VCaP (cell line): Measurements from ENCODE around the gene LIMD2.
A peak's percentile ranks its signal among the peaks of the same experiment; 100 is the strongest.

Experiments
- H3K27ac ChIP-seq: fragments of 450-650 bp; 2 replicates; pipeline ENCODE4 v1.5.1; 2017
- TF ChIP-seq, protein P1 (sequence below): fragments of 450-650 bp; conservative IDR thresholded peaks from 2 replicates; pipeline ENCODE4 v1.5.1; 2017; ENCODE audit warnings: mild to moderate bottlenecking, moderate library complexity

Gene LIMD2

GRCh38 chr17:63700528-63701455 is 867 bp upstream of the LIMD2 start:
- TF ChIP-seq, protein P1, sequence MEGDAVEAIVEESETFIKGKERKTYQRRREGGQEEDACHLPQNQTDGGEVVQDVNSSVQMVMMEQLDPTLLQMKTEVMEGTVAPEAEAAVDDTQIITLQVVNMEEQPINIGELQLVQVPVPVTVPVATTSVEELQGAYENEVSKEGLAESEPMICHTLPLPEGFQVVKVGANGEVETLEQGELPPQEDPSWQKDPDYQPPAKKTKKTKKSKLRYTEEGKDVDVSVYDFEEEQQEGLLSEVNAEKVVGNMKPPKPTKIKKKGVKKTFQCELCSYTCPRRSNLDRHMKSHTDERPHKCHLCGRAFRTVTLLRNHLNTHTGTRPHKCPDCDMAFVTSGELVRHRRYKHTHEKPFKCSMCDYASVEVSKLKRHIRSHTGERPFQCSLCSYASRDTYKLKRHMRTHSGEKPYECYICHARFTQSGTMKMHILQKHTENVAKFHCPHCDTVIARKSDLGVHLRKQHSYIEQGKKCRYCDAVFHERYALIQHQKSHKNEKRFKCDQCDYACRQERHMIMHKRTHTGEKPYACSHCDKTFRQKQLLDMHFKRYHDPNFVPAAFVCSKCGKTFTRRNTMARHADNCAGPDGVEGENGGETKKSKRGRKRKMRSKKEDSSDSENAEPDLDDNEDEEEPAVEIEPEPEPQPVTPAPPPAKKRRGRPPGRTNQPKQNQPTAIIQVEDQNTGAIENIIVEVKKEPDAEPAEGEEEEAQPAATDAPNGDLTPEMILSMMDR: peak; percentile 21; the same call in 1 of the 2 replicates
- peak overlapping the region; percentile 62; the same call in 1 of the 2 replicates for H3K27ac ChIP-seq

GRCh38 chr17:63698886-63699637 is 863 bp downstream of the LIMD2 start:
- H3K27ac ChIP-seq: peak overlapping the region; percentile 62; the same call in 1 of the 2 replicates
- TF ChIP-seq, protein P1: no peak

DNA sequence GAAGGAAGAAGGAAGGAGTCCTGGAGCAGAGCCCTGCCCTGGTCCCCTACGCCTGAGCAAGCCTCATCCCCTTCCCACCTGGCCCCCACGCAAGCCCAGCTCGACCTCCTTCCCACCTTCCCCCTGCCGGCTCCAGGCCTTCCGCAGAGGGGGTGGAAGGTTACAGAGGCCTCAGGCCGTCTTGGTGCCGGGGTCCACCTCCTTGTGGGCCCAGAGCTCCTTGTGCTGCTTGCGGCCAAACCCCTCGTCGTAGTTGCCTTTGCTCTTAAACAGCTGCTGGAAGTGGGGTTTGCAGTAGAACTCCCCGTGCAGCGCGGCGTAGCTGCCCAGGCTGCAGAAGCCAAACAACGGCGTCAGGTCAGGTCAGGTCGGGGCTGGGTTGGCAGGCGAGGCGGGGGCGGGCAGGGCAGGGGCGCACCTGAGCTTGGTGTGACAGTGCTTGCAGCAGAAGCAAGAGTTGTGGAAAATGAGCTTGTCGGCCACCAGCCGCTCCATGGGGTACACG is 1.5 kb downstream of the LIMD2 start:
- no peak overlapping the region for H3K27ac ChIP-seq
- TF ChIP-seq, protein P1: no peak

DNA sequence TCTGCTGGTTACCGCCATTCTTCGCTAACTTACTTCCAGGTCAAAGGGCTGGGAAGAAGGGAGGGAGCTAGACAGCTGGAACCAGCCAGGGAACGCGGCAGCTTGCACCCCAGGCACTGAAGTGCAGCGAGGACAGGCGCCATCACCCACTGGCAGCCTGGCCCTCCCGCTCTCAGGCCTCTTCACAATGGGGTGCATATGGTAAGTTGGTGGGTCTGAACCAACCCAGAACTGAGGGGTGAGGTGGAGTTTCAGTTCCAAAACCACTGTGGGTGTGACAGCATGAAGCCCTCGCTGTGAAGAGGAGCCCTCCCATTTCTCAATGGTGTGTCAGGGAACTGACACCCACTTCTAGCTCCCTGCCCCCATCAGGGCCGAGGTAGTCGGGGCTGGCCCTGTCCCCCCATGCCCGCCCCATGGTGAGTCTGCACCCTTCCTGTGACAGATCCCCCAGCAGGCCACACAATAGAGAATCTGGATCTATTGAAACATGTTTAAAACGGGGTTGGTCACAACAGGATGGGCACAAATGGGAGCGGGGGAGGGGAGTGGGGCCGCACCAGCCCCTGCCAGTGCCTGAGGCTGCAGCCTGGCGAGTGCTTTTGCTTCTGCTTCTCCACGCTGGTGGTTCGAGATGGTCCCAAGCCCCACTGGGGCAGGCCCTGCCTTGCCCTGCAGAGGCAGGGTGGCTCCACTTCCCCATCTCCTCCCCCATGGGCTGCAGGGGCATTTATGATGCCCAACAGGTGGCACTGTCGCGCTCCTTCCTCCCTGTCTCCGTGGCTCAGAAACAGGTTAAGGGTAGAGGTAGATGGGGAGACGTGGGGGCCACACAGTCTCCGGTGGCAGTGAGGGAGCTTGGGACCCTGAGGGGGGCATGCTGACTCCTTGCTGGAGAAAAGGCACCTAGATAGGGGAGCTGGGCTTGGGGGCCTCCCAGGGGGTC is 2.3 kb downstream of the LIMD2 start:
- TF ChIP-seq, protein P1: peak; percentile 77
- H3K27ac ChIP-seq: no peak overlapping the region

GRCh38 chr17:63696381-63696961 is 3.5 kb downstream of the LIMD2 start:
- TF ChIP-seq, protein P1: peak; percentile 48; the same call in 1 of the 2 replicates
- no peak overlapping the region for H3K27ac ChIP-seq

DNA sequence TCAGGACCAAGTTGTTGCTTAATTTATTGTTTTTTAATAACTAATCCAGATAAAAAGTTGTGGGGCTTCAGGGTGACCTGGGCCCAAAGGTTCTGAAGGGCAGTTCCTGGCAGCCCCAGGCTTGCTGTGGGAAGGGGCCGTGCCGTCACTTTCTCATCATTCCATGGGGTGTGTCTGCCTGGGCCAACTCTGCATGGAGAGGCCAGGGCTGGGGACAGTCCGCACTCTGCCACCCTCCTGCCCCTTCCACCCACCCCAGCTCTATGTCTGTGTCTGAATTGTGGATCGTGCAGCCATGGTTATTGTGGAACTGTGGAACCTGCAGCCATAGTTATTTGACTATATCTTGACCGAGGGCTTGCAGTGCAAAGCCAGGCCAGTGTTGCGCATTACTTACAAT is 4.0 kb downstream of the LIMD2 start:
- H3K27ac ChIP-seq: no peak overlapping the region
- TF ChIP-seq, protein P1: no peak
